Stimulated activated CD4-positive, alpha-beta T cell treated with anti-CD3 and anti-CD28 coated beads, Interleukin-4, amount 100 ng/mL, for 48 hours (primary cell): Measurements from ENCODE around the gene DCDC2B.
"Not testable (repeated sequence)": the region's sequence is repeated elsewhere in the genome, so short reads cannot be mapped to it uniquely, and the experiment has no call there.

Experiments used
- DNase-seq, 2 donors: peaks; one replicate each; pipeline ENCODE4 v3.0.0-alpha.2; 2020; ENCODE audit warnings: low read depth in 2 of 2

The DCDC2B gene

GRCh38 chr1:32255072-32256071 lies 46.5 kb downstream of the DCDC2B start:
- DNase-seq, result no peak

GRCh38 chr1:32256473-32257226 lies 47.8 kb downstream of the DCDC2B start:
- no peak for DNase-seq

GRCh38 chr1:32257227-32257508 lies 48.3 kb downstream of the DCDC2B start:
- DNase-seq, result no peak

- not testable (repeated sequence) for DNase-seq
These were observed 54.3 kb downstream of the DCDC2B start for GRCh38 chr1:32263236-32263593.

GRCh38 chr1:32263744-32264143 lies 54.9 kb downstream of the DCDC2B start:
- DNase-seq, result no peak
